ENCODE results near the gene OASL. TPM values are rescaled to one million over a fixed set of nuclear protein-coding genes. Genes with fewer than 3 reads are reported as not detected.

The OASL gene
- total RNA-seq, 2 experiments from 2014 or later, result 11.1 to 11.4 TPM

GRCh38 chr12:121062391-121063045 lies 23.5 kb upstream of the OASL start:
- CTCF ChIA-PET, result interaction anchor here (1.4 to 5.5 kb wide), 6 partner anchors 12 to 55 kb away, joined by 3 to 88 read pairs (median 18); no protein-coding TSS in a partner anchor
- Mint-ChIP-seq H3K4me1 (ENCODE audit: low read depth) (peaks cover 17% of the 10 kb centered on the region), H3K4me3 (no peak overlapping the region), H3K27me3 (no peaks in the 10 kb centered on the region), H3K36me3 (ENCODE audit: low read depth) (no peaks in the 10 kb centered on the region), H3K9me3 (no peaks in the 10 kb centered on the region), H3K27ac (no peak overlapping the region)
- intact Hi-C loops (cut with micrococcal nuclease), result loop anchor here (5.0 kb wide), 1 partner anchor 35 kb away; no protein-coding TSS in a partner anchor
- no peak for ATAC-seq
- POLR2A ChIA-PET, result interaction anchor here (0.5 kb wide), 1 partner anchor 422 kb away, joined by 3 read pairs; no protein-coding TSS in a partner anchor
- TF ChIP-seq CTCF (IDR thresholded peaks at IDR 0.05), result no peak
- DNase-seq, result no peak

GRCh38 chr12:121061831-121062230 lies 22.8 kb upstream of the OASL start:
- ATAC-seq (no peak), DNase-seq (no peak)
- no peak for TF ChIP-seq CTCF (IDR thresholded peaks at IDR 0.05)
- CTCF ChIA-PET, result interaction anchor here (1.0 to 5.5 kb wide), 15 partner anchors 9 to 90 kb away, joined by 3 to 88 read pairs (median 5); no protein-coding TSS in a partner anchor
- peaks cover 17% of the 10 kb centered on the region for H3K4me1 Mint-ChIP-seq (ENCODE audit: low read depth)
- no peaks in the 10 kb centered on the region for H3K9me3 Mint-ChIP-seq
- H3K27me3 Mint-ChIP-seq, result no peaks in the 10 kb centered on the region
- H3K36me3 Mint-ChIP-seq (ENCODE audit: low read depth), result no peaks in the 10 kb centered on the region
- intact Hi-C loops (cut with micrococcal nuclease), result loop anchor here (5.0 kb wide), 1 partner anchor 35 kb away; no protein-coding TSS in a partner anchor
- no peak overlapping the region for H3K27ac Mint-ChIP-seq
- POLR2A ChIA-PET, result no interaction called here
- H3K4me3 Mint-ChIP-seq, result no peak overlapping the region

GRCh38 chr12:121060149-121061001 lies 21.3 kb upstream of the OASL start:
- intact Hi-C loops (cut with micrococcal nuclease), result loop anchor here (5.0 kb wide), 1 partner anchor 37 kb away; no protein-coding TSS in a partner anchor
- DNase-seq (peak; percentile 71), ATAC-seq (peak; percentile 96)
- H3K36me3 Mint-ChIP-seq (ENCODE audit: low read depth), result no peaks in the 10 kb centered on the region
- no peaks in the 10 kb centered on the region for H3K9me3 Mint-ChIP-seq
- ChIA-PET CTCF (interaction anchor here (0.7 to 5.5 kb wide), 51 partner anchors 8 to 532 kb away, joined by 3 to 88 read pairs (median 5); partner anchors contain the start of genes C12orf43 and POP5), POLR2A (interaction anchor here (1.0 to 2.3 kb wide), 6 partner anchors 22 to 44 kb away, joined by 3 to 9 read pairs (median 6); partner anchors contain the start of gene C12orf43)
- peak overlapping the region; percentile 93 for H3K27ac Mint-ChIP-seq
- peak overlapping the region; percentile 68 for H3K4me3 Mint-ChIP-seq
- H3K4me1 Mint-ChIP-seq (ENCODE audit: low read depth), result peaks cover 13% of the 10 kb centered on the region
- H3K27me3 Mint-ChIP-seq, result no peaks in the 10 kb centered on the region
- peak; percentile 61 for TF ChIP-seq CTCF (IDR thresholded peaks at IDR 0.05)

GRCh38 chr12:121059031-121059898 lies 20.2 kb upstream of the OASL start:
- ChIA-PET CTCF (interaction anchor here (0.7 to 5.5 kb wide), 44 partner anchors 8 to 531 kb away, joined by 3 to 88 read pairs (median 6); partner anchors contain the start of genes C12orf43 and POP5), POLR2A (interaction anchor here (1.0 to 2.3 kb wide), 6 partner anchors 21 to 43 kb away, joined by 3 to 9 read pairs (median 6); partner anchors contain the start of gene C12orf43)
- DNase-seq (no peak), ATAC-seq (no peak)
- peaks cover 8% of the 10 kb centered on the region for H3K4me1 Mint-ChIP-seq (ENCODE audit: low read depth)
- intact Hi-C loops (cut with micrococcal nuclease), result no loop called here
- TF ChIP-seq CTCF (IDR thresholded peaks at IDR 0.05), result no peak
- peak overlapping the region; percentile 93 for H3K27ac Mint-ChIP-seq
- H3K4me3 Mint-ChIP-seq, result no peak overlapping the region
- H3K27me3 Mint-ChIP-seq, result no peaks in the 10 kb centered on the region
- H3K9me3 Mint-ChIP-seq, result no peaks in the 10 kb centered on the region
- H3K36me3 Mint-ChIP-seq (ENCODE audit: low read depth), result no peaks in the 10 kb centered on the region
